H1 (cell line): ENCODE data around the gene SLC28A1. TPM values are rescaled to one million over a fixed set of nuclear protein-coding genes. Genes with fewer than 3 reads are reported as not detected.

Experiments used
- CTCF ChIA-PET: fragments of 300-600 bp; sonication (Branson Sonifier 250); formaldehyde crosslinking; loops from one replicate; lab custom pipeline; 2021; ENCODE audit not compliant: partially characterized antibody; lab: Charles Lee
- POLR2A ChIA-PET: fragments of 300-600 bp; sonication (Branson Sonifier 250); formaldehyde crosslinking; loops from one replicate; lab custom pipeline; 2021; ENCODE audit warnings: inconsistent platforms; ENCODE audit not compliant: partially characterized antibody; lab: Charles Lee
- DNase-seq, 2 experiments: peaks; one replicate each; pipeline versions ENCODE4 v3.0.0 to v3.0.0-alpha.2; 2010 to 2022; ENCODE audit warnings: low spot score in 2 of 2, low read depth in 1 of 2, mixed read lengths in 1 of 2
- FAIRE-seq: peaks from 2 replicates; lab custom pipeline; 2011; peaks lifted over from hg19 to GRCh38; lab: Jason Lieb, UNC
- H2AFZ ChIP-seq: 2 replicates; pipeline ENCODE4 v1.8.1; 2012; ENCODE audit warnings: low read length, inconsistent platforms
- H2AK5ac ChIP-seq: 2 replicates; pipeline ENCODE4 v1.6.1; 2013; ENCODE audit warnings: low read depth, low read length
- H2BK120ac ChIP-seq: replicated peaks from 2 replicates; pipeline ENCODE3; 2013; ENCODE audit warnings: low read depth, low read length, inconsistent platforms
- H2BK12ac ChIP-seq: 2 replicates; pipeline ENCODE4 v1.6.1; 2013; ENCODE audit warnings: low read depth, low read length
- H2BK15ac ChIP-seq: 2 replicates; pipeline ENCODE4 v1.6.1; 2013; ENCODE audit warnings: low read length
- H2BK20ac ChIP-seq: 2 replicates; pipeline ENCODE4 v1.6.1; 2013; ENCODE audit warnings: low read length
- H2BK5ac ChIP-seq: 2 replicates; pipeline ENCODE4 v1.6.1; 2013; ENCODE audit warnings: low read depth, low read length
- H3K14ac ChIP-seq: 2 replicates; pipeline ENCODE4 v1.6.1; 2013; ENCODE audit warnings: inconsistent platforms; ENCODE audit not compliant: insufficient read length
- H3K18ac ChIP-seq: 2 replicates; pipeline ENCODE4 v1.6.1; 2013; ENCODE audit warnings: low read length; ENCODE audit errors: extremely low read depth
- H3K23ac ChIP-seq: 2 replicates; pipeline ENCODE4 v1.6.1; 2013; ENCODE audit warnings: inconsistent platforms; ENCODE audit not compliant: insufficient read length
- H3K23me2 ChIP-seq: 2 replicates; pipeline ENCODE4 v1.6.1; 2013; ENCODE audit warnings: low read depth, low read length
- H3K27ac ChIP-seq: 2 replicates; pipeline ENCODE4 v1.6.1; 2011; ENCODE audit warnings: low read depth, low read length, inconsistent platforms
- H3K27me3 ChIP-seq, 4 experiments: replicated peaks in 1 of 4; 1 replicate in 1 of 4; 2 replicates in 3 of 4; pipeline versions ENCODE4 v1.6.1 to v1.8.1; 2011 to 2013; ENCODE audit warnings: low read length in 3 of 4, mild to moderate bottlenecking in 3 of 4, inconsistent platforms in 2 of 4, mixed read lengths in 2 of 4, moderate library complexity in 1 of 4; ENCODE audit not compliant: control insufficient read depth in 3 of 4, insufficient read depth in 3 of 4; ENCODE audit errors: extremely low read depth in 1 of 4
- H3K36me3 ChIP-seq, 4 experiments: 2 replicates each; pipeline versions ENCODE4 v1.6.1 to v1.8.1; 2011 to 2013; ENCODE audit warnings: mild to moderate bottlenecking in 4 of 4, low read length in 3 of 4, moderate library complexity in 2 of 4, control low read depth in 1 of 4, inconsistent platforms in 1 of 4; ENCODE audit not compliant: insufficient read depth in 4 of 4, control insufficient read depth in 2 of 4
- H3K4ac ChIP-seq: replicated peaks from 2 replicates; pipeline ENCODE3; 2013; ENCODE audit warnings: low read length, low read depth, mixed read lengths, inconsistent platforms; ENCODE audit not compliant: insufficient read length
- H3K4me1 ChIP-seq, 4 experiments: replicated peaks in 1 of 4; 1 replicate in 1 of 4; 2 replicates in 3 of 4; pipeline versions ENCODE4 v1.6.1 to v1.8.1; 2011 to 2013; ENCODE audit warnings: low read length in 3 of 4, inconsistent platforms in 2 of 4, mixed read lengths in 1 of 4; ENCODE audit not compliant: insufficient read depth in 4 of 4, control insufficient read depth in 3 of 4
- H3K4me2 ChIP-seq, 2 experiments: 2 replicates each; pipeline versions ENCODE4 v1.6.1 to v1.8.1; 2011 to 2013; ENCODE audit warnings: low read depth in 2 of 2, low read length in 2 of 2, control low read depth in 1 of 2, inconsistent platforms in 1 of 2, mild to moderate bottlenecking in 1 of 2; ENCODE audit not compliant: insufficient read depth in 1 of 2
- H3K4me3 ChIP-seq, 4 experiments: fragments of 200-600, 300-600 bp in 1 of 4; sonication (generic), shearing (Covaris generic), sonication (Bioruptor Twin) in 1 of 4; 2 replicates each; pipeline versions ENCODE4 v1.5.1 to v1.8.1; 2011 to 2016; ENCODE audit warnings: low read length in 4 of 4, low read depth in 3 of 4, control low read depth in 2 of 4, inconsistent platforms in 2 of 4, mild to moderate bottlenecking in 2 of 4, mixed read lengths in 1 of 4, moderate library complexity in 1 of 4; ENCODE audit not compliant: insufficient read depth in 2 of 4; ENCODE audit errors: extremely low read depth in 1 of 4
- H3K56ac ChIP-seq: replicated peaks from 2 replicates; pipeline ENCODE3; 2013; ENCODE audit warnings: low read depth, mild to moderate bottlenecking, mixed read lengths, low read length, inconsistent platforms; ENCODE audit not compliant: insufficient read length
- H3K79me1 ChIP-seq: 2 replicates; pipeline ENCODE4 v1.6.1; 2013; ENCODE audit warnings: low read depth, low read length, control low read depth
- H3K79me2 ChIP-seq, 2 experiments: 2 replicates each; pipeline versions ENCODE4 v1.6.1 to v1.8.1; 2012 to 2013; ENCODE audit warnings: low read length in 2 of 2, mild to moderate bottlenecking in 2 of 2, inconsistent platforms in 1 of 2; ENCODE audit not compliant: insufficient read depth in 2 of 2, control insufficient read depth in 1 of 2
- H3K9ac ChIP-seq, 4 experiments: replicated peaks in 1 of 4; 1 replicate in 1 of 4; 2 replicates in 3 of 4; pipeline versions ENCODE4 v1.6.1 to v1.8.1; 2011 to 2013; ENCODE audit warnings: low read depth in 3 of 4, low read length in 3 of 4, control low read depth in 2 of 4, mild to moderate bottlenecking in 2 of 4, moderate library complexity in 2 of 4, inconsistent platforms in 1 of 4; ENCODE audit errors: extremely low read depth in 1 of 4
- H3K9me3 ChIP-seq, 2 experiments: 2 replicates each; pipeline versions ENCODE4 v1.6.1 to v1.8.1; 2012 to 2013; ENCODE audit warnings: mild to moderate bottlenecking in 2 of 2, moderate library complexity in 2 of 2, control low read depth in 1 of 2, inconsistent platforms in 1 of 2, low read depth in 1 of 2, low read length in 1 of 2, mixed read lengths in 1 of 2; ENCODE audit not compliant: insufficient read depth in 2 of 2
- H4K20me1 ChIP-seq, 2 experiments: replicated peaks in 1 of 2; 2 replicates each; pipeline versions ENCODE3 to v1.8.1; 2011 to 2013; ENCODE audit warnings: inconsistent platforms in 2 of 2, low read length in 2 of 2, mild to moderate bottlenecking in 1 of 2; ENCODE audit not compliant: insufficient read depth in 2 of 2, control insufficient read depth in 1 of 2
- H4K5ac ChIP-seq: 2 replicates; pipeline ENCODE4 v1.6.1; 2013; ENCODE audit warnings: low read length, low read depth, mixed read lengths, inconsistent platforms; ENCODE audit not compliant: insufficient read length
- H4K8ac ChIP-seq: 2 replicates; pipeline ENCODE4 v1.8.0; 2013; ENCODE audit warnings: mild to moderate bottlenecking, moderate library complexity, low read length, inconsistent platforms; ENCODE audit not compliant: insufficient read depth; ENCODE audit errors: extremely low read depth
- H4K91ac ChIP-seq: replicated peaks from 2 replicates; pipeline ENCODE3; 2013; ENCODE audit warnings: low read length, mixed read lengths, inconsistent platforms; ENCODE audit not compliant: insufficient read length
- EGR1 ChIP-seq: IDR thresholded peaks from 2 replicates; pipeline ENCODE4 v1.6.1; 2011; ENCODE audit warnings: low read depth, low read length, borderline replicate concordance
- GABPA ChIP-seq: IDR thresholded peaks from 2 replicates; pipeline ENCODE4 v1.6.1; 2011; ENCODE audit warnings: mild to moderate bottlenecking, low read length, moderate library complexity, borderline replicate concordance; ENCODE audit not compliant: insufficient read depth
- YY1 ChIP-seq: IDR thresholded peaks from 2 replicates; pipeline ENCODE4 v1.6.1; 2011; ENCODE audit warnings: low read depth, mild to moderate bottlenecking, low read length
- WGBS, 2 experiments: shearing (Covaris generic) in 1 of 2; methylation state at CpG; one replicate each; pipeline versions ENCODE4 v1.1.6 to v1.1.7; 2013 to 2015; ENCODE audit warnings: low lambda C conversion rate in 2 of 2, mixed read lengths in 2 of 2, inconsistent platforms in 1 of 2, low coverage in 1 of 2, missing lambda C conversion rate in 1 of 2; ENCODE audit not compliant: insufficient replicate concordance in 2 of 2, insufficient coverage in 1 of 2, insufficient read length in 1 of 2; ENCODE audit errors: extremely low coverage in 1 of 2, missing lambda C conversion rate in 1 of 2; 5-methylcytosine and 5-hydroxymethylcytosine counted together
- polyA plus RNA-seq, 7 experiments: library from polyadenylated mRNA; depleted of rRNA in 3 of 7; stranded (reverse) in 5 of 7; unstranded in 2 of 7; fragments of >200 nt in 5 of 7; fragments of 200-250 nt in 2 of 7; gene quantifications; 1 replicate in 5 of 7; 2 replicates in 1 of 7; 4 replicates in 1 of 7; pipeline versions ENCODE4 v1.2.1 to v1.2.3, GENCODE V29; 2011 to 2013; ENCODE audit warnings: missing spikeins in 2 of 7, mixed read lengths in 2 of 7
- total RNA-seq: library from RNA; stranded (reverse); fragmentation: NEBNext Ultra II Directional; extraction: Animal tissue kit (Norgen Biotek cat#: 25700); gene quantifications from 2 replicates; pipeline ENCODE4 v1.2.1, GENCODE V29; 2021

SLC28A1 gene
- total and polyA plus RNA-seq, 2 of the 8 experiments (the other 6 are each of a cell fraction or from before 2014, with no cell fraction given): 0.09 TPM; not detected in 1

DNA sequence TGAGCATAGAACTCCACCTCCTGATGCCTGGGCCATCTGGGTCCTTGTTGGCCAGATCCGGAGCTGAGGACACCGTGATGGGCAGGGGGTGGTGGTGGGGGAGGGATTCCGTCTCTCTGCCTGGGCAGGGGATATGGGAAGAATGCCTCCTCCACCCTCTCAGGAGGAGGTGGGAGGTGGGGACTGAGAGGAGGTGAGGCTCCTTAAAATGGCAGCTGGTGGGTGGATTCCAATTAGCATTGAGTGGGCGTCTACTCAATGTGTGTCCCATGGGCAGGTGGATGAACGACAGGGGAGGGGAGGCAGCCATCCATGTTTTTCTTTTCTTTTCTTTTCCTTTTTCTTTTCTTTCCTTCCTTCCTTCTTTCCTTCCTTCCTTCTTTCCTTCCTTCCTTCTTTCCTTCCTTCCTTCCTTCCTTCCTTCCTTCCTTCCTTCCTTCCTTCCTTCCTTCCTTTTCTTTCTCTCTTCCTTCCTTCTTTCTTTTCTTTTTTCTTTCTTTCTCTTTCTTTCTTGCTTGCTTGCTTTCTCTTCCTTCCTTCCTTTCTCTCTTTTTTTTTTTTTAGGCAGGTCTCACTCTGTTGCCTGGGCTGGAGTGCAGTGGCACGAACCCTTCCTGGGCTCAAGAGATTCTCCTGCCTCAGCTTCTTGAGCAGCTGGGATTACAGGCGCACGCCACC is 5.0 kb downstream of the SLC28A1 start:
- no peak for FAIRE-seq
- Histone ChIP-seq H2BK15ac (no peak overlapping the region), H3K36me3 (no peaks in the 10 kb centered on the region), H3K4me3 (no peak overlapping the region), H2BK12ac (no peak overlapping the region), H2BK120ac (no peak overlapping the region), H3K27me3 (0 out of 7 replicates have a peak, but pooled peaks cover 0 to 3% (median 0%) of the 10 kb centered on the region in 4 experiments), H3K4ac (no peak overlapping the region), H2BK5ac (0 out of 2 replicates have a peak overlapping the region, but pooled peaks have one; percentile 35), H3K9me3 (no peaks in the 10 kb centered on the region), H2AFZ (peak overlapping the region; percentile 43; the same call in 1 of the 2 replicates), H3K18ac (no peak overlapping the region; the same call in 1 of the 2 replicates), H3K79me2 (no peaks in the 10 kb centered on the region), H3K4me1 (peaks cover 0 to 8% (median 1%) of the 10 kb centered on the region in 4 experiments; a peak in 4 of 7 replicates), H3K14ac (no peak overlapping the region), H3K27ac (no peak overlapping the region), H2AK5ac (no peak overlapping the region), H3K79me1 (no peaks in the 10 kb centered on the region), H4K20me1 (no peaks in the 10 kb centered on the region), H4K91ac (no peak overlapping the region), H4K5ac (no peak overlapping the region), H3K4me2 (no peak overlapping the region), H3K23ac (no peak overlapping the region), H3K56ac (no peak overlapping the region), H3K23me2 (no peaks in the 10 kb centered on the region), H2BK20ac (no peak overlapping the region), H3K9ac (no peak overlapping the region), H4K8ac (no peak overlapping the region)
- TF ChIP-seq EGR1 (peak; percentile 78), GABPA (no peak), YY1 (0 out of 2 replicates have a peak, but pooled peaks have one; percentile 39)
- CTCF ChIA-PET: interaction anchor here (0.8 to 2.0 kb wide), 4 partner anchors 13 to 302 kb away, joined by 3 to 9 read pairs (median 4); no protein-coding TSS in a partner anchor
- POLR2A ChIA-PET: no interaction called here
- no peak for DNase-seq
- 87% methylated on average over 5 of the region's 8 CpGs; no CpG with 5 or more reads in 1 of the 2 experiments for WGBS, 2 experiments
